ENCODE data around the gene TXNIP. TPM values are rescaled to one million over a fixed set of nuclear protein-coding genes. Genes with fewer than 3 reads are reported as not detected.

TXNIP gene
- total RNA-seq, 1 donor from 2014 or later = 1,858 TPM

- peak overlapping the region; percentile 15 to 21 for H3K4me3 ChIP-seq
- DNase-seq (ENCODE audit: extremely low spot score in 2 of 2) = no peak
- intact Hi-C loops (cut with DNase I) = loop anchor here (5.0 to 10.0 kb wide), 2 partner anchors 105 to 182 kb away; partner anchors contain the start of genes ITGA10 and PEX11B
- H3K27ac ChIP-seq = no peak overlapping the region
- no peaks in the 10 kb centered on the region for H3K9me3 ChIP-seq
- no peaks in the 10 kb centered on the region for H3K36me3 ChIP-seq
- no peaks in the 10 kb centered on the region for H3K27me3 ChIP-seq
- TF ChIP-seq CTCF (IDR thresholded peaks at IDR 0.05) (no peak), POLR2AphosphoS5 (IDR thresholded peaks at IDR 0.05; ENCODE audit: insufficient read depth in 1 of 2, low read depth in 1 of 2) (no peak), POLR2A (IDR thresholded peaks at IDR 0.05) (no peak)
- peaks cover 10% of the 10 kb centered on the region for H3K4me1 ChIP-seq
Observed at GRCh38 chr1:146019231-146020057, 23.1 kb upstream of the TXNIP start.

- H3K36me3 ChIP-seq = no peaks in the 10 kb centered on the region
- no peak overlapping the region for H3K27ac ChIP-seq
- no peaks in the 10 kb centered on the region for H3K27me3 ChIP-seq
- no peak for DNase-seq (ENCODE audit: extremely low spot score in 2 of 2)
- intact Hi-C loops (cut with DNase I) = loop anchor here (10.0 kb wide), 1 partner anchor 102 kb away; the partner anchor contains the start of genes ITGA10 and PEX11B
- no peaks in the 10 kb centered on the region for H3K9me3 ChIP-seq
- peaks cover 10% of the 10 kb centered on the region for H3K4me1 ChIP-seq
- H3K4me3 ChIP-seq = no peak overlapping the region
- TF ChIP-seq POLR2A (IDR thresholded peaks at IDR 0.05) (no peak), POLR2AphosphoS5 (IDR thresholded peaks at IDR 0.05; ENCODE audit: insufficient read depth in 1 of 2, low read depth in 1 of 2) (no peak), CTCF (IDR thresholded peaks at IDR 0.05) (no peak)
Observed at GRCh38 chr1:146016891-146017290, 20.5 kb upstream of the TXNIP start.

GRCh38 chr1:146013559-146013922, 17.2 kb upstream of the TXNIP start:
- H3K27me3 ChIP-seq = no peaks in the 10 kb centered on the region
- no peak for TF ChIP-seq POLR2A (IDR thresholded peaks at IDR 0.05)
- no peak for TF ChIP-seq POLR2AphosphoS5 (IDR thresholded peaks at IDR 0.05; ENCODE audit: insufficient read depth in 1 of 2, low read depth in 1 of 2)
- no peak for TF ChIP-seq CTCF (IDR thresholded peaks at IDR 0.05)
- no peaks in the 10 kb centered on the region for H3K9me3 ChIP-seq
- intact Hi-C loops (cut with DNase I) = loop anchor here (10.0 kb wide), 1 partner anchor 99 kb away; the partner anchor contains the start of genes ITGA10 and PEX11B
- no peaks in the 10 kb centered on the region for H3K36me3 ChIP-seq
- DNase-seq (ENCODE audit: extremely low spot score in 2 of 2) = no peak
- no peak overlapping the region for H3K4me3 ChIP-seq
- H3K4me1 ChIP-seq = no peaks in the 10 kb centered on the region
- H3K27ac ChIP-seq = no peak overlapping the region

GRCh38 chr1:146012703-146013558, 16.6 kb upstream of the TXNIP start:
- no peaks in the 10 kb centered on the region for H3K9me3 ChIP-seq
- no peak overlapping the region for H3K27ac ChIP-seq
- intact Hi-C loops (cut with DNase I) = loop anchor here (10.0 kb wide), 1 partner anchor 98 kb away; the partner anchor contains the start of genes ITGA10 and PEX11B
- no peaks in the 10 kb centered on the region for H3K4me1 ChIP-seq
- H3K4me3 ChIP-seq = no peak overlapping the region
- no peaks in the 10 kb centered on the region for H3K27me3 ChIP-seq
- TF ChIP-seq CTCF (IDR thresholded peaks at IDR 0.05) (peak; percentile 62 to 87 (median 80)), POLR2AphosphoS5 (IDR thresholded peaks at IDR 0.05; ENCODE audit: insufficient read depth in 1 of 2, low read depth in 1 of 2) (peak in 1 of 2 donors; percentile 86), POLR2A (IDR thresholded peaks at IDR 0.05) (no peak)
- no peak for DNase-seq (ENCODE audit: extremely low spot score in 2 of 2)
- no peaks in the 10 kb centered on the region for H3K36me3 ChIP-seq

Data from vagina (tissue), 2 donors.